B cell (primary cell): ENCODE results near the gene HSF4. TPM values are rescaled to one million over a fixed set of nuclear protein-coding genes. Genes with fewer than 3 reads are reported as not detected.

Source experiments
- ATAC-seq: fragments of 200-7000 bp; cut with Tn5 transposase; one replicate; pipeline ENCODE4 v1.10.0; 2021; ENCODE audit warnings: low read depth, mild to moderate bottlenecking, moderate number of reproducible peaks, moderate library complexity
- CTCF ChIA-PET: fragments of 350-600 bp; sonication (Branson Sonifier 250); formaldehyde crosslinking; loops from one replicate; lab custom pipeline; 2021; ENCODE audit warnings: antibody characterized with exemption, inconsistent platforms; lab: Charles Lee
- POLR2A ChIA-PET: fragments of 350-600 bp; sonication (Branson Sonifier 250); formaldehyde crosslinking; loops from one replicate; lab custom pipeline; 2021; ENCODE audit warnings: antibody characterized with exemption; lab: Charles Lee
- DNase-seq: peaks from one replicate; pipeline ENCODE4 v3.0.0; 2013
- H2AFZ ChIP-seq: 2 replicates; pipeline ENCODE4 v1.6.1; 2012; ENCODE audit warnings: mild to moderate bottlenecking, low read depth, low read length; ENCODE audit not compliant: insufficient read depth, poor library complexity, severe bottlenecking
- H3K27ac ChIP-seq, 2 donors: 1 replicate in 1 of 2; 2 replicates in 1 of 2; pipeline ENCODE4 v1.5.1; 2012 to 2013; ENCODE audit warnings: low read length in 2 of 2, mild to moderate bottlenecking in 2 of 2, moderate library complexity in 1 of 2
- H3K27me3 ChIP-seq, 4 experiments: fragments of 200-600 bp in 1 of 4; sonication (generic) in 1 of 4; replicated peaks in 1 of 4; 1 replicate in 2 of 4; 2 replicates in 2 of 4; pipeline versions ENCODE4 v1.6.1 to v1.7.0; 2013 to 2016; ENCODE audit warnings: low read length in 3 of 4, mild to moderate bottlenecking in 2 of 4, mixed read lengths in 1 of 4, moderate library complexity in 1 of 4; ENCODE audit not compliant: insufficient read depth in 4 of 4, control insufficient read depth in 3 of 4; ENCODE audit errors: control extremely low read depth in 1 of 4
- H3K36me3 ChIP-seq, 2 experiments: replicated peaks in 1 of 2; 1 replicate in 1 of 2; 2 replicates in 1 of 2; pipeline versions ENCODE4 v1.6.1 to v1.7.1; 2013; ENCODE audit warnings: low read length in 1 of 2; ENCODE audit not compliant: insufficient read depth in 2 of 2, control insufficient read depth in 1 of 2; ENCODE audit errors: control extremely low read depth in 1 of 2, extremely low read depth in 1 of 2
- H3K4me1 ChIP-seq, 2 donors: fragments of 200-600 bp in 1 of 2; sonication (generic) in 1 of 2; 1 replicate in 1 of 2; 2 replicates in 1 of 2; pipeline versions ENCODE4 v1.5.1 to v1.6.1; 2013 to 2017; ENCODE audit warnings: low read length in 2 of 2; ENCODE audit not compliant: control insufficient read depth in 2 of 2, insufficient read depth in 2 of 2
- H3K4me2 ChIP-seq: replicated peaks from 2 replicates; pipeline ENCODE3; 2012; ENCODE audit warnings: mild to moderate bottlenecking, low read depth, low read length; ENCODE audit not compliant: poor library complexity, severe bottlenecking
- H3K4me3 ChIP-seq, 5 experiments: fragments of 200-600 bp in 1 of 5; sonication (generic) in 1 of 5; 1 replicate in 3 of 5; 2 replicates in 2 of 5; pipeline versions ENCODE4 v1.5.1 to v1.7.0; 2011 to 2016; ENCODE audit warnings: low read length in 4 of 5, mild to moderate bottlenecking in 4 of 5, low read depth in 2 of 5, control low read depth in 1 of 5, moderate library complexity in 1 of 5; ENCODE audit not compliant: insufficient read depth in 1 of 5; ENCODE audit errors: control extremely low read depth in 1 of 5, extremely low read depth in 1 of 5
- H3K79me2 ChIP-seq: fragments of 200-600 bp; sonication (generic); one replicate; pipeline ENCODE4 v1.6.0; 2016; ENCODE audit warnings: low read length; ENCODE audit not compliant: control insufficient read depth, insufficient read depth
- H3K9ac ChIP-seq: fragments of 200-600 bp; sonication (generic); 2 replicates; pipeline ENCODE4 v1.6.1; 2017; ENCODE audit warnings: mild to moderate bottlenecking, low read length, moderate library complexity
- H3K9me3 ChIP-seq, 3 donors: one replicate each; pipeline versions ENCODE4 v1.6.1 to v1.7.1; 2013; ENCODE audit warnings: low read length in 2 of 3; ENCODE audit not compliant: control insufficient read depth in 2 of 3, insufficient read depth in 1 of 3; ENCODE audit errors: control extremely low read depth in 1 of 3
- H4K20me1 ChIP-seq: 2 replicates; pipeline ENCODE4 v1.6.0; 2012; ENCODE audit warnings: mild to moderate bottlenecking, low read length; ENCODE audit not compliant: insufficient read depth, control insufficient read depth, poor library complexity, severe bottlenecking
- H3K27ac Mint-ChIP-seq: one replicate; pipeline ENCODE4 v1.8.0; 2021; ENCODE audit warnings: mixed read lengths
- H3K27me3 Mint-ChIP-seq: one replicate; pipeline ENCODE4 v1.8.0; 2021; ENCODE audit warnings: mixed read lengths
- H3K4me1 Mint-ChIP-seq: one replicate; pipeline ENCODE4 v1.8.0; 2021; ENCODE audit warnings: mixed read lengths
- H3K4me3 Mint-ChIP-seq: one replicate; pipeline ENCODE4 v1.8.0; 2021; ENCODE audit warnings: mixed read lengths
- H3K9me3 Mint-ChIP-seq: one replicate; pipeline ENCODE4 v1.8.0; 2022; ENCODE audit warnings: mixed read lengths; ENCODE audit not compliant: insufficient read depth
- CTCF ChIP-seq: fragments of 200-600 bp; IDR thresholded peaks from one replicate; pipeline ENCODE4 v1.8.0; 2022; ENCODE audit warnings: antibody characterized with exemption, mild to moderate bottlenecking
- EZH2 ChIP-seq: IDR thresholded peaks from 2 replicates; pipeline ENCODE4 v1.6.1; 2012; ENCODE audit warnings: borderline replicate concordance, low read depth, mild to moderate bottlenecking, moderate library complexity, low read length; ENCODE audit not compliant: insufficient read depth, poor library complexity, severe bottlenecking
- WGBS: methylation state at CpG from one replicate; pipeline ENCODE4 v1.1.5; 2013; ENCODE audit warnings: missing lambda C conversion rate; ENCODE audit not compliant: insufficient coverage; 5-methylcytosine and 5-hydroxymethylcytosine counted together
- intact Hi-C: fragments of 100-400 bp; cut with micrococcal nuclease; formaldehyde crosslinking; loops from one replicate; pipeline ENCODE4 v1.10.0; 2022
- polyA plus RNA-seq: library from polyadenylated mRNA; depleted of rRNA; stranded (reverse); fragments of >200 nt; gene quantifications from 2 replicates; pipeline ENCODE4 v1.2.3, GENCODE V29; 2012
- small RNA-seq: library from RNA; depleted of rRNA; stranded (forward); fragments of <200 nt; gene quantifications from one replicate; pipeline ENCODE3, GENCODE V24; 2012; ENCODE audit warnings: low replicate concordance, low read depth; ENCODE audit not compliant: insufficient read length
- total RNA-seq, 2 donors: library from RNA; stranded (reverse); fragments of 120-200 nt in 1 of 2; gene quantifications; 1 replicate in 1 of 2; 2 replicates in 1 of 2; pipeline versions ENCODE4 v1.2.3 to v1.2.4, GENCODE V29; 2013 to 2022

The HSF4 gene
- total and polyA plus RNA-seq, 2 donors (not counting 1 experiment from before 2014, with no cell fraction given), result 11.9 to 12.2 TPM

GRCh38 chr16:67216612-67217490, 52.3 kb downstream of the HSF4 start:
- Histone ChIP-seq H3K36me3 (no peaks in the 10 kb centered on the region), H3K27ac (no peak overlapping the region), H3K4me1 (no peaks in the 10 kb centered on the region), H3K27me3 (no peaks in the 10 kb centered on the region), H4K20me1 (no peaks in the 10 kb centered on the region), H3K4me3 (no peak overlapping the region), H3K9ac (no peak overlapping the region), H3K79me2 (no peaks in the 10 kb centered on the region), H3K4me2 (no peak overlapping the region), H3K9me3 (no peaks in the 10 kb centered on the region), H2AFZ (no peak overlapping the region)
- intact Hi-C loops, result no loop called here
- 52% methylated on average over 18 of the region's 18 CpGs for WGBS
- TF ChIP-seq EZH2, result no peak
- TF ChIP-seq CTCF, result no peak
- CTCF ChIA-PET, result no interaction called here
- no peaks in the 10 kb centered on the region for H3K4me1 Mint-ChIP-seq
- DNase-seq (no peak), ATAC-seq (no peak)
- H3K9me3 Mint-ChIP-seq, result no peaks in the 10 kb centered on the region
- H3K4me3 Mint-ChIP-seq, result no peak overlapping the region
- H3K27ac Mint-ChIP-seq, result no peak overlapping the region
- POLR2A ChIA-PET, result interaction anchor here (0.7 kb wide), 1 partner anchor 19 kb away, joined by 3 read pairs; no protein-coding TSS in a partner anchor
- H3K27me3 Mint-ChIP-seq, result no peaks in the 10 kb centered on the region

Small RNAs within 50 kb of the gene (small RNA-seq; reads per million reads assigned to genes)
- not detected for gene MIR328

Other genes starting within 250 kb of the HSF4 start
- not detected in 2 replicates for gene CDH16, start 245.9 kb upstream of the HSF4 start, total RNA-seq
- gene CDH16, start 245.9 kb upstream of the HSF4 start, polyA plus RNA-seq, result not detected in 2 replicates
- gene RRAD, start 239.2 kb upstream of the HSF4 start, total RNA-seq, result 0.64 and 0.80 TPM in 2 replicates
- gene RRAD, start 239.2 kb upstream of the HSF4 start, polyA plus RNA-seq, result 1.9 and 4.1 TPM in 2 replicates
- gene CIAO2B, start 230.3 kb upstream of the HSF4 start, total RNA-seq, result 55.4 and 60.6 TPM in 2 replicates
- gene CIAO2B, start 230.3 kb upstream of the HSF4 start, polyA plus RNA-seq, result 139 and 159 TPM in 2 replicates
- gene CES2, start 229.2 kb upstream of the HSF4 start, total RNA-seq, result 39.4 and 47.8 TPM in 2 replicates
- gene CES2, start 229.2 kb upstream of the HSF4 start, polyA plus RNA-seq, result 23.5 and 24.4 TPM in 2 replicates
- 0.32 and 0.42 TPM in 2 replicates for gene CES3, start 203.5 kb upstream of the HSF4 start, total RNA-seq
- gene CES3, start 203.5 kb upstream of the HSF4 start, polyA plus RNA-seq, result 0.25 and 1.1 TPM in 2 replicates
- 8.4 and 10.4 TPM in 2 replicates for gene CES4A, start 176.2 kb upstream of the HSF4 start, total RNA-seq
- 17.3 and 18.9 TPM in 2 replicates for gene CES4A, start 176.2 kb upstream of the HSF4 start, polyA plus RNA-seq
- 89.0 and 101 TPM in 2 replicates for gene CBFB, start 135.6 kb upstream of the HSF4 start, total RNA-seq
- 19.5 and 43.2 TPM in 2 replicates for gene CBFB, start 135.6 kb upstream of the HSF4 start, polyA plus RNA-seq
- 20.7 and 23.0 TPM in 2 replicates for gene PHAF1, start 54.8 kb upstream of the HSF4 start, total RNA-seq
- gene PHAF1, start 54.8 kb upstream of the HSF4 start, polyA plus RNA-seq, result 18.5 and 18.8 TPM in 2 replicates
- 1.2 and 1.6 TPM in 2 replicates for gene B3GNT9, start 13.7 kb upstream of the HSF4 start, total RNA-seq
- 2.4 and 2.5 TPM in 2 replicates for gene B3GNT9, start 13.7 kb upstream of the HSF4 start, polyA plus RNA-seq
- gene TRADD, start 4.8 kb upstream of the HSF4 start, total RNA-seq, result 51.9 and 52.4 TPM in 2 replicates
- 66.9 and 73.5 TPM in 2 replicates for gene TRADD, start 4.8 kb upstream of the HSF4 start, polyA plus RNA-seq
- gene FBXL8, start 4.8 kb upstream of the HSF4 start, total RNA-seq, result 5.1 and 5.8 TPM in 2 replicates
- 16.1 and 20.5 TPM in 2 replicates for gene FBXL8, start 4.8 kb upstream of the HSF4 start, polyA plus RNA-seq
- gene NOL3, start 5.8 kb downstream of the HSF4 start, total RNA-seq, result 0.66 and 0.96 TPM in 2 replicates
- 0.60 and 2.3 TPM in 2 replicates for gene NOL3, start 5.8 kb downstream of the HSF4 start, polyA plus RNA-seq
- gene MATCAP1, start 19.2 kb downstream of the HSF4 start, total RNA-seq, result 6.2 and 12.4 TPM in 2 replicates
- gene MATCAP1, start 19.2 kb downstream of the HSF4 start, polyA plus RNA-seq, result 8.9 and 9.1 TPM in 2 replicates
- not detected in 2 replicates for gene EXOC3L1, start 25.4 kb downstream of the HSF4 start, total RNA-seq
- not detected in 2 replicates for gene EXOC3L1, start 25.4 kb downstream of the HSF4 start, polyA plus RNA-seq
- 104 and 106 TPM in 2 replicates for gene E2F4, start 27.4 kb downstream of the HSF4 start, total RNA-seq
- 188 and 195 TPM in 2 replicates for gene E2F4, start 27.4 kb downstream of the HSF4 start, polyA plus RNA-seq
- gene ELMO3, start 34.4 kb downstream of the HSF4 start, total RNA-seq, result 8.3 and 9.6 TPM in 2 replicates
- 7.9 and 9.1 TPM in 2 replicates for gene ELMO3, start 34.4 kb downstream of the HSF4 start, polyA plus RNA-seq
- 36.3 and 40.4 TPM in 2 replicates for gene TMEM208, start 62.4 kb downstream of the HSF4 start, total RNA-seq
- 31.5 and 36.1 TPM in 2 replicates for gene TMEM208, start 62.4 kb downstream of the HSF4 start, polyA plus RNA-seq
- 46.9 and 47.3 TPM in 2 replicates for gene FHOD1, start 82.7 kb downstream of the HSF4 start, total RNA-seq
- gene FHOD1, start 82.7 kb downstream of the HSF4 start, polyA plus RNA-seq, result 44.1 and 46.3 TPM in 2 replicates
- 1.7 and 2.4 TPM in 2 replicates for gene SLC9A5, start 84.2 kb downstream of the HSF4 start, total RNA-seq
- 1.1 and 1.7 TPM in 2 replicates for gene SLC9A5, start 84.2 kb downstream of the HSF4 start, polyA plus RNA-seq
- gene PLEKHG4, start 114.8 kb downstream of the HSF4 start, total RNA-seq, result 6.0 and 6.7 TPM in 2 replicates
- gene PLEKHG4, start 114.8 kb downstream of the HSF4 start, polyA plus RNA-seq, result 4.6 and 7.1 TPM in 2 replicates
- not detected in 2 replicates for gene KCTD19, start 162.0 kb downstream of the HSF4 start, total RNA-seq
- 0.22 and 0.52 TPM in 2 replicates for gene KCTD19, start 162.0 kb downstream of the HSF4 start, polyA plus RNA-seq
- not detected in 2 replicates for gene LRRC36, start 162.1 kb downstream of the HSF4 start, total RNA-seq
- 0.98 and 1.5 TPM in 2 replicates for gene LRRC36, start 162.1 kb downstream of the HSF4 start, polyA plus RNA-seq
- not detected in 2 replicates for gene TPPP3, start 228.8 kb downstream of the HSF4 start, total RNA-seq
- gene TPPP3, start 228.8 kb downstream of the HSF4 start, polyA plus RNA-seq, result 0.29 and 0.31 TPM in 2 replicates